Measurements from ENCODE around the gene WSCD2. TPM values are rescaled to one million over a fixed set of nuclear protein-coding genes. Genes with fewer than 3 reads are reported as not detected.
"Not testable (repeated sequence)": the region's sequence is repeated elsewhere in the genome, so short reads cannot be mapped to it uniquely, and the experiment has no call there.

Gene WSCD2
- total RNA-seq, 1 donor from 2014 or later = 0.40 TPM

DNA sequence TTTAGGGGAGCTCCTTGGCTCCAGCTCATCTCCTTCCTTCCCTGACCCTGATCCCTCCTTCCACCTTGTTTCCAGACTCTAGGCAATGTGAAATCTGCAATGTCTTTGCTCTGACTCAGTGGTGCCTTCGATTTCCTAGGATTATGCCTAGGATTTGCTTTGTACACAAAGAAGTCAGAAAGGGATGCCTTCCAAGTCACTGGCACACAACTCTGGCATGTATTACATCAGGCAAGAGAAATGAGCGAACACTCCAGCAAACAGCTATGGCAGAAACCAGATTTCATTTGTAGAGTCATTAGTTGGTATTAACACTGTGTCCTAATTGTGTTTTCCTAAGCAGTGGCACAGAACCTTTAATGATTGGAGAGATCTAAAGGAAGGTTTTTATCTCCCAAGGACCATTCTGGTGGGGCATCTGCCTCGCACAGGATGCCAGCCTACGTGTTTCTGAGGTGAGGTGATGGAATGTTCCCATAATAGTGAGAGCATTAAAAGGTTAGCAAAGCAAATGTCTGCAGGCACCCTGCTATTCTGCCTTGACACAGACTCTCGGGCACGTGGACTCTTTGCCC, 84.9 kb downstream of the WSCD2 start:
- no peak for DNase-seq (ENCODE audit: low spot score)
- intact Hi-C loops (cut with DNase I) = loop anchor here (10.0 kb wide), 1 partner anchor 251 kb away; no protein-coding TSS in a partner anchor

DNA sequence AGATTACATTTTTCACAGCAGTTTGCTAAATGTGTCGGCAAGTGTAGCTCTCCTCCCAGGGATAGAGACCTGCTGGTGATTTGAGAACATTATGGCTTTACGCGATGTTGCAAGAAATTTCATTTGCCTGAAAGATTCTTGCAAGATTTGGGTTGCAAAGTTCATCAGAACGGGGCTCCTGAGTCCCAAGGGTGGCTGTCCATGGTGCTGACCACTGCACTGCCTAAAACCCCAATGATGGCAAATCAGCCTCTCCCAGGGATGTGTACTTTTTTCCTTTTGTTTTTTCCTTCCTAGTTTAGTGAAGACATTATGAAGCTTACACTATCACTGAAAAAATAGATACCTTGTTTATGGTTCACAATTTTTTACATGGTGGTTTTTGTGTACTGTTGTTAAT, 85.4 kb downstream of the WSCD2 start:
- intact Hi-C loops (cut with DNase I) = loop anchor here (10.0 kb wide), 1 partner anchor 250 kb away; no protein-coding TSS in a partner anchor
- DNase-seq (ENCODE audit: low spot score) = no peak

GRCh38 chr12:108215458-108215857, 86.4 kb downstream of the WSCD2 start:
- intact Hi-C loops (cut with DNase I) = loop anchor here (10.0 kb wide), 1 partner anchor 249 kb away; no protein-coding TSS in a partner anchor
- DNase-seq (ENCODE audit: low spot score) = no peak

GRCh38 chr12:108218921-108219320, 89.8 kb downstream of the WSCD2 start:
- intact Hi-C loops (cut with DNase I) = loop anchor here (10.0 kb wide), 1 partner anchor 246 kb away; no protein-coding TSS in a partner anchor
- DNase-seq (ENCODE audit: low spot score) = no peak

DNA sequence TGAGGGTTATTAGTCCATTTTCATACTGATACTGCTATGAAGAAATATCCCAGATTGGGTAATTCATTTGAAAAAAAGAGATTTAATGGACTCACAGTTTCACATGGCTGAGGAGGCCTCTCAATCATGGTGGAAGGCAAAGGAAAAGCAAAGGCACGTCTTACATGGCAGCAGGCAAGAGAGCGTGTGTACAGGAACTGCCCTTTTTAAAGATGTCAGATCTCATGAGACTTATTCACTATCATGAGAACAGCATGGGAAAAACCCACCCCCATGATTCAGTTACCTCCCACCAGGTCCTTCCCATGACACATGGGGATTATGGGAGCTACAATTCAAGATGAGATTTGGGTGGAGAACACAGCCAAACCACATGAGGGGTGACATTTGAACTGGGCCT, 96.0 kb downstream of the WSCD2 start:
- DNase-seq (ENCODE audit: low spot score); intact Hi-C loops (cut with DNase I): not testable (repeated sequence)

DNA sequence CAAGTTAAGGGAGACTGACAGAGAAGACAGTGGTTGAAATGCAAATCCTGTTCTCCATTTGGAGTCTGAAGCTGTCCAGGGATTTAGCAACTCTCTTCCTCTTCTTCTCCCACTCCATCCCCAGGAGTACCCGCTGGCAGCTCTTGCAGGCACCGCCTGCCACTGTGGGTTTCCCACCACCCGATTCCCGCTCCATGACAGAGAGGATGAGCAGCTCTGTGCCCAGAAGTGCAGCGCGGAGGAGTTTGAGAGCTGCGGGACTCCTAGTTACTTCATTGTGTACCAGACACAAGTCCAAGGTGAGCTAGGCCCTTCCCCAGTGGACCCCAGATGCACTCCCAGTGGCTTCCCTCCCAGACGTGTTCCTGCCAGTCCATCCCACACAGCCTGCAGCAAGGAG, 97.8 kb downstream of the WSCD2 start:
- DNase-seq (ENCODE audit: low spot score) = no peak
- intact Hi-C loops (cut with DNase I) = no loop called here

- intact Hi-C loops (cut with DNase I) = no loop called here
- no peak for DNase-seq (ENCODE audit: low spot score)
These were observed 99.7 kb downstream of the WSCD2 start for GRCh38 chr12:108228746-108229145.

DNA sequence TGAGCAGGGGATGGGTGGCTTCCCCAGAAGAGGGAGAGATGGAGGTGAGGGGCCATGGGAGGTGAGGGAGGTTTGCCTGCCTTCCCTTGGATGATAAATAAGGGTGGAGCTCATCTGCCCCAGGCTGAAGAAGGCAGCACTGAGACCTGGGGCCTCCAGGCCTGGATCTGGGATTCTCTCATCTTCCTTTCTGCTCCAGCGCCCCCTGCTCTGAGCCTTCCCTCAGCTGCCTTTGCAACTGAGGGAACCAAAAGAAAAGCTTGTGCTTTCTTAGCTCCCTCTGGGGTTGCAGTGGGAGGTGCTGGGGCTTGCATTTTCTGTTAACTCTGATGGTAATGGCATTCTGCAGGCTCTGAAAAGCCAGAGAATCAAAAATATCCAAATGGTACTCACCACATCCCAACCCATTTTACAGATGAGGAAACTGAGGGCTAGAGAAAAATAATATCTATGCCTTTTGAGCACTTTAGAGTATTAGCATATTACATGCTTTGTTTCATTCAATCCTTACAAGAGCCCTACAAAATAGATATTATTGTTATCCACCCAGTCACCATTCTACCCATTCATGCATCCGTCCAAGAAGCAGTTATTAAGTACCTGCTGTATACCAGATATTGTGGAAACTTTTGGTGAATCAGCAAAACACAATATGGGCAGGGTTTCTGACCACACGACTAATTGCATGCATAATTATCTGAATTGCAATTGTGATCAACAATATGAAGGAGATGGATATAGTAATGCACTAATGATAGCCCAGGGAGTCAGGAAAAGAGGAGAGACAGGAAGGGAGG, 102.2 kb downstream of the WSCD2 start:
- intact Hi-C loops (cut with DNase I) = loop anchor here (10.0 kb wide), 1 partner anchor 223 kb away; no protein-coding TSS in a partner anchor
- DNase-seq (ENCODE audit: low spot score) = no peak

- no peak for DNase-seq (ENCODE audit: low spot score)
- intact Hi-C loops (cut with DNase I) = loop anchor here (10.0 kb wide), 1 partner anchor 223 kb away; no protein-coding TSS in a partner anchor
These were observed 102.9 kb downstream of the WSCD2 start for GRCh38 chr12:108231909-108232434.

DNA sequence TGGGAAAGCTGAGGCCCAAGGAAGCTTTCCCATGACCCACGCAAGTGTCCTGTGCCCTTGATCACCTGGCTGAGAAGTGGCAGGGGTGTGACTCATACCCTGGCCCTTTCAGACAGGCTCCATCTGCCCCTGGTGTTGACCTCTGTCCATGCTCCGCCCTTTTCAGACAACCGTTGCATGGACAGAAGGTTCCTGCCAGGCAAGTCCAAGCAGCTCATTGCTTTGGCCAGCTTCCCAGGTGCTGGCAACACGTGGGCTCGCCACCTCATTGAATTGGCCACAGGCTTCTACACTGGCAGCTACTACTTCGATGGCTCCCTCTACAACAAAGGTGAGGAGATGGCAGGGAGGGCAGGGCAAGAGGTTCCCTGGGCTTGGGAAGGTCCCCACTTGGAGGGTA, 103.5 kb downstream of the WSCD2 start:
- no peak for DNase-seq (ENCODE audit: low spot score)
- intact Hi-C loops (cut with DNase I) = loop anchor here (10.0 kb wide), 1 partner anchor 222 kb away; no protein-coding TSS in a partner anchor

GRCh38 chr12:108234158-108234557, 105.1 kb downstream of the WSCD2 start:
- intact Hi-C loops (cut with DNase I) = loop anchor here (10.0 kb wide), 1 partner anchor 221 kb away; no protein-coding TSS in a partner anchor
- DNase-seq (ENCODE audit: low spot score) = no peak

GRCh38 chr12:108235197-108235984, 106.3 kb downstream of the WSCD2 start:
- intact Hi-C loops (cut with DNase I) = loop anchor here (10.0 kb wide), 1 partner anchor 219 kb away; no protein-coding TSS in a partner anchor
- no peak for DNase-seq (ENCODE audit: low spot score)

DNA sequence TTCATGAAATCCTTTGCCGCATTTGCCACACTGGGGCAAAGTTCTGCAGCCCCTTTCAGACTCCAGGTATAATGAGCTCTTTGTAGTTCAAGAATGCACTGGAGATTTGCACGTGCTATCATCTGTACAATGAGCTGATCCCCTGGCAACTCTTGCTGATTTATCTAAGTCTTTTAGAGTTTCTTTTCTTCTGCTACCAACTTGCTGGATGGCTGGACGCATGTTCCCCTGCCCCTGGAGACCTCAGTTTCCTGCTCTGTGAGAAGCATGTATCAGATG, 106.8 kb downstream of the WSCD2 start:
- DNase-seq (ENCODE audit: low spot score) = no peak
- intact Hi-C loops (cut with DNase I) = loop anchor here (10.0 kb wide), 1 partner anchor 219 kb away; no protein-coding TSS in a partner anchor

- DNase-seq (ENCODE audit: low spot score) = no peak
- intact Hi-C loops (cut with DNase I) = loop anchor here (10.0 kb wide), 1 partner anchor 218 kb away; no protein-coding TSS in a partner anchor
These were observed 107.3 kb downstream of the WSCD2 start for GRCh38 chr12:108236366-108236765.

- intact Hi-C loops (cut with DNase I) = loop anchor here (10.0 kb wide), 1 partner anchor 218 kb away; no protein-coding TSS in a partner anchor
These were observed 108.2 kb downstream of the WSCD2 start for GRCh38 chr12:108237272-108237671.

DNA sequence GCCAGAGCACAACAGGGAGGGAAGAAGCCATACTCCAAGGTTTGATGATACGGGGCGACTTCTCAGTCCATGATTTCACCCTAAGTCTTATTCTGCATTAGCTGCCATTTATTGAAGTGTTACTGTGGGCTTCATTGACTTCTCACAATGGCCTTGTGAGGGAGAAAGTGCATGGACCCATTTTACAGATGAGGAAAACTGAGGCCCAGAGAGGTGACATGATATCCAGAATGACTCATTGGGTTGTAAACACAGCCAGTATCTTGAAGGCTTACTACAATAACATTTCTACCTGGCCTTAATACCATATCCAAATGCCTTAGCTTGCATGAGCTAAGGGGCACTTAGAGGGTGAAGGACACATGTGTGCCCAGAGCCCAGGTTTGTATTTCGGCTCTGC, 109.4 kb downstream of the WSCD2 start:
- intact Hi-C loops (cut with DNase I) = loop anchor here (10.0 kb wide), 1 partner anchor 216 kb away; no protein-coding TSS in a partner anchor
- no peak for DNase-seq (ENCODE audit: low spot score)

More at GRCh38 chr12:108237272-108237671, 108.2 kb downstream of the WSCD2 start:
- no peak for DNase-seq (ENCODE audit: low spot score)

- intact Hi-C loops (cut with DNase I) = loop anchor here (10.0 kb wide), 1 partner anchor 215 kb away; no protein-coding TSS in a partner anchor
- DNase-seq (ENCODE audit: low spot score) = no peak
These were observed 110.3 kb downstream of the WSCD2 start for GRCh38 chr12:108239378-108239777.

- intact Hi-C loops (cut with DNase I) = no loop called here
- no peak for DNase-seq (ENCODE audit: low spot score)
These were observed 111.1 kb downstream of the WSCD2 start for GRCh38 chr12:108240027-108240785.

- DNase-seq (ENCODE audit: low spot score) = no peak
- intact Hi-C loops (cut with DNase I) = no loop called here
These were observed 111.8 kb downstream of the WSCD2 start for GRCh38 chr12:108240928-108241327.

All from cardiac septum (tissue), 1 donor.